ENCODE measurements around the gene MYBPC2.
"Not testable (repeated sequence)": the region's sequence is repeated elsewhere in the genome, so short reads cannot be mapped to it uniquely, and the experiment has no call there.

GRCh38 chr19:50390295-50390694 is 42.4 kb upstream of the MYBPC2 start:
- TF ChIP-seq ZC3H10 (CRISPR knock-in tag; IDR thresholded peaks at IDR 0.05), result not testable (repeated sequence)
- TF ChIP-seq, protein P1, sequence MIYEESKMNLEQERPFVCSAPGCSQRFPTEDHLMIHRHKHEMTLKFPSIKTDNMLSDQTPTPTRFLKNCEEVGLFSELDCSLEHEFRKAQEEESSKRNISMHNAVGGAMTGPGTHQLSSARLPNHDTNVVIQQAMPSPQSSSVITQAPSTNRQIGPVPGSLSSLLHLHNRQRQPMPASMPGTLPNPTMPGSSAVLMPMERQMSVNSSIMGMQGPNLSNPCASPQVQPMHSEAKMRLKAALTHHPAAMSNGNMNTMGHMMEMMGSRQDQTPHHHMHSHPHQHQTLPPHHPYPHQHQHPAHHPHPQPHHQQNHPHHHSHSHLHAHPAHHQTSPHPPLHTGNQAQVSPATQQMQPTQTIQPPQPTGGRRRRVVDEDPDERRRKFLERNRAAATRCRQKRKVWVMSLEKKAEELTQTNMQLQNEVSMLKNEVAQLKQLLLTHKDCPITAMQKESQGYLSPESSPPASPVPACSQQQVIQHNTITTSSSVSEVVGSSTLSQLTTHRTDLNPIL (CRISPR knock-in tag; IDR thresholded peaks at IDR 0.05; ENCODE audit: low read depth), result not testable (repeated sequence)

Measured in SK-N-SH treated with all-trans-retinoic acid at 6 μM for 48 hours (cell line).